ENCODE measurements around the gene CLOCK.
A peak's percentile ranks its signal among the peaks of the same experiment; 100 is the strongest.

Gene CLOCK

GRCh38 chr4:55407119-55407518, 139.6 kb downstream of the CLOCK start:
- DNase-seq, result no peak

- no peak for DNase-seq
Measured at GRCh38 chr4:55406545-55406944, 140.2 kb downstream of the CLOCK start.

GRCh38 chr4:55405073-55405472, 141.6 kb downstream of the CLOCK start:
- DNase-seq, result no peak

- DNase-seq, result no peak
Measured at GRCh38 chr4:55399581-55399980, 147.1 kb downstream of the CLOCK start.

- no peak for DNase-seq
Measured at GRCh38 chr4:55398966-55399365, 147.7 kb downstream of the CLOCK start.

- DNase-seq, result no peak
Measured at GRCh38 chr4:55398461-55398860, 148.2 kb downstream of the CLOCK start.

GRCh38 chr4:55397520-55398321, 149.0 kb downstream of the CLOCK start:
- DNase-seq, result no peak

- peak; percentile 16 for DNase-seq
Measured at GRCh38 chr4:55397126-55397436, 149.6 kb downstream of the CLOCK start.

- peak; percentile 20 for DNase-seq
Measured at GRCh38 chr4:55396308-55397125, 150.2 kb downstream of the CLOCK start.

GRCh38 chr4:55395529-55396307, 151.0 kb downstream of the CLOCK start, which contains the start of gene TMEM165:
TSS of gene TMEM165 (plus strand) at chr4:55395957. CDS start at chr4:55396190, 233 bp downstream.
- DNase-seq, result peak; percentile 86

- no peak for DNase-seq
Measured at GRCh38 chr4:55395218-55395528, 151.5 kb downstream of the CLOCK start.

GRCh38 chr4:55393461-55394320, 153.0 kb downstream of the CLOCK start:
- no peak for DNase-seq

- DNase-seq, result no peak
Measured at GRCh38 chr4:55386840-55387239, 159.9 kb downstream of the CLOCK start.

GRCh38 chr4:55386073-55386472, 160.6 kb downstream of the CLOCK start:
- DNase-seq, result no peak

GRCh38 chr4:55385201-55385649, 161.5 kb downstream of the CLOCK start:
- no peak for DNase-seq

GRCh38 chr4:55382488-55383003, 164.2 kb downstream of the CLOCK start:
- DNase-seq, result no peak

- DNase-seq, result no peak
Measured at GRCh38 chr4:55381502-55381901, 165.2 kb downstream of the CLOCK start.

GRCh38 chr4:55380576-55380975, 166.1 kb downstream of the CLOCK start:
- no peak for DNase-seq

- no peak for DNase-seq
Measured at GRCh38 chr4:55378617-55379467, 167.9 kb downstream of the CLOCK start.
